Neural progenitor cell (in vitro differentiated cells): ENCODE results near the gene RMI2. TPM values are rescaled to one million over a fixed set of nuclear protein-coding genes. Genes with fewer than 3 reads are reported as not detected.
"Not testable (repeated sequence)": the region's sequence is repeated elsewhere in the genome, so short reads cannot be mapped to it uniquely, and the experiment has no call there.

Experiments used
- DNase-seq: peaks from one replicate; pipeline ENCODE4 v3.0.0-alpha.2; 2016; ENCODE audit warnings: low spot score
- H2AFZ ChIP-seq: fragments of 200-600 bp; sonication (generic); replicated peaks from 2 replicates; pipeline ENCODE4 v1.6.1; 2016; ENCODE audit warnings: antibody characterized with exemption
- H3F3A ChIP-seq: fragments of 200-600 bp; sonication (generic); 2 replicates; pipeline ENCODE4 v1.6.1; 2016; ENCODE audit warnings: antibody characterized with exemption, low read depth
- H3K27ac ChIP-seq: fragments of 200-600 bp; sonication (generic); 2 replicates; pipeline ENCODE4 v1.5.1; 2016; ENCODE audit warnings: mild to moderate bottlenecking
- H3K27me3 ChIP-seq: fragments of 200-600 bp; sonication (generic); 2 replicates; pipeline ENCODE4 v1.6.1; 2016; ENCODE audit warnings: mild to moderate bottlenecking, moderate library complexity
- H3K36me3 ChIP-seq: fragments of 200-600 bp; sonication (generic); 2 replicates; pipeline ENCODE4 v1.5.1; 2016
- H3K4me1 ChIP-seq: fragments of 200-600 bp; sonication (generic); 2 replicates; pipeline ENCODE4 v1.6.1; 2016; ENCODE audit warnings: mixed run types
- H3K4me2 ChIP-seq: fragments of 200-600 bp; sonication (generic); 2 replicates; pipeline ENCODE4 v1.6.1; 2016
- H3K4me3 ChIP-seq: fragments of 200-600 bp; sonication (generic); 2 replicates; pipeline ENCODE4 v1.5.1; 2016
- H3K79me2 ChIP-seq: fragments of 200-600 bp; sonication (generic); 2 replicates; pipeline ENCODE4 v1.6.1; 2016; ENCODE audit warnings: low read depth
- H3K9ac ChIP-seq: fragments of 200-600 bp; sonication (generic); 2 replicates; pipeline ENCODE4 v1.6.1; 2016
- H3K9me3 ChIP-seq: fragments of 200-600 bp; sonication (generic); 2 replicates; pipeline ENCODE4 v1.5.1; 2016; ENCODE audit warnings: low read depth
- H4K20me1 ChIP-seq: fragments of 200-600 bp; sonication (generic); 2 replicates; pipeline ENCODE4 v1.6.1; 2016; ENCODE audit warnings: low read depth
- H3K27ac Mint-ChIP-seq: 3 replicates; pipeline ENCODE4 v1.8.0; 2021; ENCODE audit warnings: mixed read lengths
- H3K27me3 Mint-ChIP-seq: 2 replicates; pipeline ENCODE4 v1.8.0; 2022; ENCODE audit warnings: low read depth, mild to moderate bottlenecking, inconsistent platforms, moderate library complexity, mixed read lengths; ENCODE audit not compliant: insufficient read depth
- H3K36me3 Mint-ChIP-seq: 3 replicates; pipeline ENCODE4 v1.8.0; 2021; ENCODE audit warnings: mixed read lengths
- H3K4me1 Mint-ChIP-seq: 3 replicates; pipeline ENCODE4 v1.8.0; 2021; ENCODE audit warnings: mixed read lengths
- H3K4me3 Mint-ChIP-seq: 3 replicates; pipeline ENCODE4 v1.8.0; 2021; ENCODE audit warnings: mild to moderate bottlenecking, moderate library complexity, mixed read lengths
- H3K9me3 Mint-ChIP-seq: 3 replicates; pipeline ENCODE4 v1.8.0; 2020; ENCODE audit warnings: mixed read lengths
- EZH2 ChIP-seq: fragments of 200-600 bp; sonication (generic); IDR thresholded peaks from 2 replicates; pipeline ENCODE4 v1.6.1; 2017; ENCODE audit warnings: antibody characterized with exemption, mild to moderate bottlenecking, moderate library complexity
- EZH2phosphoT487 ChIP-seq: fragments of 200-600 bp; sonication (generic); IDR thresholded peaks from 2 replicates; pipeline ENCODE4 v1.6.1; 2017; ENCODE audit warnings: antibody characterized with exemption
- total RNA-seq: library from RNA; depleted of rRNA; stranded (reverse); fragments of >200 nt; gene quantifications from 2 replicates; pipeline ENCODE4 v1.2.3, GENCODE V29; 2015; ENCODE audit warnings: low replicate concordance
- TF ChIP-seq, protein P1 (sequence below): fragments of 200-600 bp; sonication (generic); IDR thresholded peaks from 2 replicates; pipeline ENCODE4 v1.5.1; 2017; ENCODE audit warnings: antibody characterized with exemption, mild to moderate bottlenecking

RMI2 gene
- total RNA-seq, 1 donor from 2014 or later = 68.6 TPM

DNA sequence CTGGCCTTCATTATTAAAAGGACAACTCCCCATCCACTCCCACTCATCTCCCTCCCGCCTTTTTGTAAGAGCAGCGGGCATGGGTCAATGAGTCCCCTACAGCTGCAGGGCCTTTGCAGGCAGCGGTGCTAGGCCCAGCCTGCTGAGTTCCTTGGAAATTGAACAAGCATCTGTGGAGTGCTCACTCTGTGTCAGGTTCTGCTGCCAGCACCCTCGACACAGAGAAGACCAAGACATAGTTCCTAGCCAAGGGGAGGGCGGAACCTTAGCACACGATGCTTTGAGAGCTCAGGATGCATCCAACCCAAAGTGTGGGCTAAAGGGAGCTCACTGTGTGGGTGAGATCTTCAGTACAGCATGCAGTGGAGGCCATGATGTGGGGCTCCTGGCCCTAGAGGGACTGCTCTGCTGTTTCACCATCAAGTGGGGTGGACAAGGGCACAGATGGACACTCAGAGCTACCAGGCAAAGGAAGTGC, 27.6 kb downstream of the RMI2 start:
- no peak overlapping the region for H3K9ac ChIP-seq
- H4K20me1 ChIP-seq = no peaks in the 10 kb centered on the region
- no peaks in the 10 kb centered on the region for H3K79me2 ChIP-seq
- H3K4me1 Mint-ChIP-seq = peaks cover 25% of the 10 kb centered on the region
- TF ChIP-seq EZH2phosphoT487 = no peak
- TF ChIP-seq, protein P1, sequence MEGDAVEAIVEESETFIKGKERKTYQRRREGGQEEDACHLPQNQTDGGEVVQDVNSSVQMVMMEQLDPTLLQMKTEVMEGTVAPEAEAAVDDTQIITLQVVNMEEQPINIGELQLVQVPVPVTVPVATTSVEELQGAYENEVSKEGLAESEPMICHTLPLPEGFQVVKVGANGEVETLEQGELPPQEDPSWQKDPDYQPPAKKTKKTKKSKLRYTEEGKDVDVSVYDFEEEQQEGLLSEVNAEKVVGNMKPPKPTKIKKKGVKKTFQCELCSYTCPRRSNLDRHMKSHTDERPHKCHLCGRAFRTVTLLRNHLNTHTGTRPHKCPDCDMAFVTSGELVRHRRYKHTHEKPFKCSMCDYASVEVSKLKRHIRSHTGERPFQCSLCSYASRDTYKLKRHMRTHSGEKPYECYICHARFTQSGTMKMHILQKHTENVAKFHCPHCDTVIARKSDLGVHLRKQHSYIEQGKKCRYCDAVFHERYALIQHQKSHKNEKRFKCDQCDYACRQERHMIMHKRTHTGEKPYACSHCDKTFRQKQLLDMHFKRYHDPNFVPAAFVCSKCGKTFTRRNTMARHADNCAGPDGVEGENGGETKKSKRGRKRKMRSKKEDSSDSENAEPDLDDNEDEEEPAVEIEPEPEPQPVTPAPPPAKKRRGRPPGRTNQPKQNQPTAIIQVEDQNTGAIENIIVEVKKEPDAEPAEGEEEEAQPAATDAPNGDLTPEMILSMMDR = no peak
- TF ChIP-seq EZH2 = no peak
- H3K27me3 Mint-ChIP-seq = no peaks in the 10 kb centered on the region
- no peaks in the 10 kb centered on the region for H3K9me3 ChIP-seq
- no peak for DNase-seq
- H3K27me3 ChIP-seq = no peaks in the 10 kb centered on the region
- no peaks in the 10 kb centered on the region for H3K36me3 Mint-ChIP-seq
- H2AFZ ChIP-seq = no peak overlapping the region
- H3K9me3 Mint-ChIP-seq = no peaks in the 10 kb centered on the region
- H3K4me1 ChIP-seq = no peaks in the 10 kb centered on the region
- H3K27ac ChIP-seq = no peak overlapping the region
- no peaks in the 10 kb centered on the region for H3F3A ChIP-seq
- no peaks in the 10 kb centered on the region for H3K36me3 ChIP-seq
- H3K4me3 Mint-ChIP-seq = no peak overlapping the region
- no peak overlapping the region for H3K4me2 ChIP-seq
- no peak overlapping the region for H3K4me3 ChIP-seq
- H3K27ac Mint-ChIP-seq = peak overlapping the region; percentile 60

DNA sequence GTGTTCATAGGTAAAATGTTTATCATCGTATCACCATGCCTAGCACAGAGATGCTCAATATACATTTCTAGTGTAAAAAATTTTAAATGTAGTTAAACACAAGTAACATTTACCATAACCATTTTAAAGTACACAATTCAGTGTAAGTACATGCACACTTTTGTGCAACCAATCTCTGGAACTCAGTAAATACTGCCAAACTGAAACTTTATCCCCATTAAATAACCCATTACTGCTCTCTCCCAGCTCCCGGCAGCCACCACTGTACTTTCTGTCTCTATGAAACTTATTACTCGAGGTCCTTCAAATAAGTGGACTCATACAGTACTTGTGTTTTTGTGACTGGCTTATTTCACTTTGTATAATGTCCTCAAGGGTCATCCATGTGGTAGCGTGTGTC, 29.0 kb downstream of the RMI2 start:
- no peaks in the 10 kb centered on the region for H3K9me3 Mint-ChIP-seq

GRCh38 chr16:11377154-11377553, 31.9 kb downstream of the RMI2 start:
- TF ChIP-seq, protein P1 = no peak
- TF ChIP-seq EZH2 (no peak), EZH2phosphoT487 (no peak)
- Histone ChIP-seq H3K27me3 (no peaks in the 10 kb centered on the region), H3K27ac (no peak overlapping the region), H3F3A (no peaks in the 10 kb centered on the region), H3K9me3 (no peaks in the 10 kb centered on the region), H3K4me1 (no peaks in the 10 kb centered on the region), H3K79me2 (no peaks in the 10 kb centered on the region), H3K9ac (no peak overlapping the region), H3K4me2 (no peak overlapping the region), H2AFZ (no peak overlapping the region), H3K4me3 (no peak overlapping the region), H4K20me1 (no peaks in the 10 kb centered on the region), H3K36me3 (no peaks in the 10 kb centered on the region)
- H3K27me3 Mint-ChIP-seq = no peaks in the 10 kb centered on the region
- H3K4me3 Mint-ChIP-seq = no peak overlapping the region
- no peak overlapping the region for H3K27ac Mint-ChIP-seq
- peaks cover 10% of the 10 kb centered on the region for H3K4me1 Mint-ChIP-seq
- no peaks in the 10 kb centered on the region for H3K9me3 Mint-ChIP-seq
- H3K36me3 Mint-ChIP-seq = peaks cover 2% of the 10 kb centered on the region
- no peak for DNase-seq

More for the DNA sequence above, 29.0 kb downstream of the RMI2 start:
- TF ChIP-seq EZH2phosphoT487 = no peak
- no peak for TF ChIP-seq EZH2
- TF ChIP-seq, protein P1 = no peak
- Histone ChIP-seq H3F3A (no peaks in the 10 kb centered on the region), H3K4me1 (no peaks in the 10 kb centered on the region), H3K9ac (no peak overlapping the region), H4K20me1 (no peaks in the 10 kb centered on the region), H2AFZ (no peak overlapping the region), H3K27ac (no peak overlapping the region), H3K4me3 (no peak overlapping the region), H3K79me2 (no peaks in the 10 kb centered on the region), H3K9me3 (no peaks in the 10 kb centered on the region), H3K4me2 (no peak overlapping the region), H3K36me3 (no peaks in the 10 kb centered on the region), H3K27me3 (no peaks in the 10 kb centered on the region)
- Mint-ChIP-seq H3K27me3 (no peaks in the 10 kb centered on the region), H3K36me3 (no peaks in the 10 kb centered on the region), H3K4me1 (peaks cover 25% of the 10 kb centered on the region), H3K27ac (no peak overlapping the region), H3K4me3 (no peak overlapping the region)
- no peak for DNase-seq

- not testable (repeated sequence) for H3K27me3 Mint-ChIP-seq, H3K9me3 Mint-ChIP-seq, H3K36me3 Mint-ChIP-seq
Measured at GRCh38 chr16:11378951-11379350, 33.7 kb downstream of the RMI2 start.

More at GRCh38 chr16:11378951-11379350, 33.7 kb downstream of the RMI2 start:
- not testable (repeated sequence) for H3K4me3 Mint-ChIP-seq, H3K27me3 ChIP-seq, H3K4me1 Mint-ChIP-seq, H3K9me3 ChIP-seq, H3K4me3 ChIP-seq, H4K20me1 ChIP-seq, H3K36me3 ChIP-seq, H3F3A ChIP-seq, H3K79me2 ChIP-seq, H3K27ac ChIP-seq, DNase-seq, H2AFZ ChIP-seq, H3K9ac ChIP-seq, H3K4me2 ChIP-seq, H3K27ac Mint-ChIP-seq, H3K4me1 ChIP-seq
